SH-SY5Y (cell line): Measurements from ENCODE around the gene MTFP1.

Source experiments
- GATA2 ChIP-seq: IDR thresholded peaks from 2 replicates; pipeline ENCODE4 v1.6.1; 2011; ENCODE audit warnings: mild to moderate bottlenecking, low read depth, low read length
- GATA3 ChIP-seq: IDR thresholded peaks from 2 replicates; pipeline ENCODE4 v1.6.1; 2011; ENCODE audit warnings: low read depth, mild to moderate bottlenecking, low read length, moderate library complexity

- TF ChIP-seq GATA2 = no peak
- no peak for TF ChIP-seq GATA3
These were observed 38.4 kb upstream of the MTFP1 start, which contains the start of gene RNF215 for GRCh38 chr22:30386960-30387827.
